Effector memory CD4-positive, alpha-beta T cell (primary cell): ENCODE data around the gene MIDN.

ENCODE experiments used
- DNase-seq, 3 donors: peaks; one replicate each; pipeline ENCODE4 v3.0.0-alpha.2; 2020
- H3K27ac ChIP-seq: 2 replicates; pipeline ENCODE4 v1.7.0; 2013; ENCODE audit warnings: mild to moderate bottlenecking, low read length, moderate library complexity; ENCODE audit not compliant: insufficient read depth, poor library complexity, severe bottlenecking
- H3K27me3 ChIP-seq: replicated peaks from 2 replicates; pipeline ENCODE4 v1.7.0; 2013; ENCODE audit warnings: mild to moderate bottlenecking, low read length; ENCODE audit not compliant: insufficient read depth, control insufficient read depth, poor library complexity, severe bottlenecking
- H3K36me3 ChIP-seq: 2 replicates; pipeline ENCODE4 v1.7.0; 2013; ENCODE audit warnings: mild to moderate bottlenecking, low read length, moderate library complexity; ENCODE audit not compliant: control insufficient read depth, insufficient read depth
- H3K4me1 ChIP-seq: 2 replicates; pipeline ENCODE4 v1.7.0; 2013; ENCODE audit warnings: low read length, mild to moderate bottlenecking; ENCODE audit not compliant: control insufficient read depth, insufficient read depth, poor library complexity, severe bottlenecking
- H3K4me3 ChIP-seq: 2 replicates; pipeline ENCODE4 v1.7.0; 2013; ENCODE audit warnings: low read length, low read depth, mild to moderate bottlenecking; ENCODE audit not compliant: insufficient read depth, poor library complexity, severe bottlenecking
- H3K9me3 ChIP-seq: 2 replicates; pipeline ENCODE4 v1.7.0; 2013; ENCODE audit warnings: mild to moderate bottlenecking, low read length, moderate library complexity; ENCODE audit not compliant: control insufficient read depth

Gene MIDN

DNA sequence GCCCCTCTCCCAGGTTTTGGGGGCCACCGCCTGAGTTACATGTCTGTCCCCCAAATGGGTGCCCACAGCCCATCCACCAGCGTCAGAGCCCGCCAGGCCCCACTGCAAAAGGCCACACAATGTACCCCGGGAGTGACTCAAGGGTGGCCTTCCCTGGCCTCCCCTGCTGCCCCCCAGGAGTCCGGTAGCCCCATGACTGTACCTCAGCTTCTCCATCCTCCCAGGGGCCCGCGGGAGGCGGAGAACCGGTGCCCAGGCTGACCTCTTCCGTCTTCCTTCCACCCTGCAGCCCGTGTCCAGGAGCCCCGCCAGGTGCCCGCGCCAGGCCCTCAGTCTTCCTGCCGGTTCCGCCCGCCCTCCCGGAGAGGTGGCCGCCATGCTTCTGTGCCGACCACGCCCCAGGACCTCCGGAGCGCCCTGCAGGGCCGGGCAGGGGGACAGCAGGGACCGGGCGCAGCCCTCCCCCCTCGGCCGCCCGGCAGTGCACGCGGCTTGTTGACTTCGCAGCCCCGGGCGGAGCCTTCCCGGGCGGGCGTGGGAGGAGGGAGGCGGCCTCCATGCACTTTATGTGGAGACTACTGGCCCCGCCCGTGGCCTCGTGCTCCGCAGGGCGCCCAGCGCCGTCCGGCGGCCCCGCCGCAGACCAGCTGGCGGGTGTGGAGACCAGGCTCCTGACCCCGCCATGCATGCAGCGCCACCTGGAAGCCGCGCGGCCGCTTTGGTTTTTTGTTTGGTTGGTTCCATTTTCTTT, 20.9 kb upstream of the MIDN start:
- peaks cover 35% of the 10 kb centered on the region for H3K36me3 ChIP-seq
- H3K27ac ChIP-seq = no peak overlapping the region
- H3K27me3 ChIP-seq = no peaks in the 10 kb centered on the region
- H3K4me1 ChIP-seq = no peaks in the 10 kb centered on the region
- H3K9me3 ChIP-seq = no peaks in the 10 kb centered on the region
- no peak for DNase-seq
- H3K4me3 ChIP-seq = no peak overlapping the region

DNA sequence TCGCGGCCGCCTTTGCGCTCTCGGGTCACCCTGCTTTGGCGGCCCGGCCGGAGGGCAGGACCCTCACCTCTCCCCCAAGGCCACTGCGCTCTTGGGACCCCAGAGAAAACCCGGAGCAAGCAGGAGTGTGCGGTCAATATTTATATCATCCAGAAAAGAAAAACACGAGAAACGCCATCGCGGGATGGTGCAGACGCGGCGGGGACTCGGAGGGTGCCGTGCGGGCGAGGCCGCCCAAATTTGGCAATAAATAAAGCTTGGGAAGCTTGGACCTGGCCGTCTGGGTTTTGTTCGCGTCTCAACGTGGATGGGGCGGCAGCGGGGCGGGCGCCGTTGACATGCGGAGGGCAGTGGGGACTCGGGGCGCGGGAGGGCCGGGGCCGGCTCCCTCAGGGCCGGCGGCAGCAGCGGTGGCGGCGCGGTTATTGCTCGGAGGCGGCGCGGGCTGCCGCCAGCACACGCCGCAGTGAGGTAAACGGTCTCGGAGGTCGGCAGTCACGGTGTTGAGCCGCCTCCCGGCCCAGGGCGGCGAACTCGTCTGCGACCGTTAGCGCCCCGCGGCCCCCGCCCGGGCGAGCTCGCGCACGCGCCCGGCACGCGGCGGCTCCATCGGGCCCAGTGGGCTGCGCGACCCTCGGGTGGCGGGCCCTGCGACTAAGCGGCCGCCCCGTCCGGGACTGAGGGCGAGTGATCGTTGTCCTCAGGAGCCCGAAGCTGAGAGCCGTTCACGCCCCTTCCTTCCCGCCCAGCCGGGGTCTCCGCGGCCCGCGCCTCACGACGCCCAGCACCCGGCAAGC, 20.0 kb upstream of the MIDN start:
- Histone ChIP-seq H3K27me3 (no peaks in the 10 kb centered on the region), H3K36me3 (peaks cover 26% of the 10 kb centered on the region), H3K9me3 (no peaks in the 10 kb centered on the region), H3K4me1 (no peaks in the 10 kb centered on the region), H3K4me3 (no peak overlapping the region), H3K27ac (no peak overlapping the region)
- DNase-seq = no peak

DNA sequence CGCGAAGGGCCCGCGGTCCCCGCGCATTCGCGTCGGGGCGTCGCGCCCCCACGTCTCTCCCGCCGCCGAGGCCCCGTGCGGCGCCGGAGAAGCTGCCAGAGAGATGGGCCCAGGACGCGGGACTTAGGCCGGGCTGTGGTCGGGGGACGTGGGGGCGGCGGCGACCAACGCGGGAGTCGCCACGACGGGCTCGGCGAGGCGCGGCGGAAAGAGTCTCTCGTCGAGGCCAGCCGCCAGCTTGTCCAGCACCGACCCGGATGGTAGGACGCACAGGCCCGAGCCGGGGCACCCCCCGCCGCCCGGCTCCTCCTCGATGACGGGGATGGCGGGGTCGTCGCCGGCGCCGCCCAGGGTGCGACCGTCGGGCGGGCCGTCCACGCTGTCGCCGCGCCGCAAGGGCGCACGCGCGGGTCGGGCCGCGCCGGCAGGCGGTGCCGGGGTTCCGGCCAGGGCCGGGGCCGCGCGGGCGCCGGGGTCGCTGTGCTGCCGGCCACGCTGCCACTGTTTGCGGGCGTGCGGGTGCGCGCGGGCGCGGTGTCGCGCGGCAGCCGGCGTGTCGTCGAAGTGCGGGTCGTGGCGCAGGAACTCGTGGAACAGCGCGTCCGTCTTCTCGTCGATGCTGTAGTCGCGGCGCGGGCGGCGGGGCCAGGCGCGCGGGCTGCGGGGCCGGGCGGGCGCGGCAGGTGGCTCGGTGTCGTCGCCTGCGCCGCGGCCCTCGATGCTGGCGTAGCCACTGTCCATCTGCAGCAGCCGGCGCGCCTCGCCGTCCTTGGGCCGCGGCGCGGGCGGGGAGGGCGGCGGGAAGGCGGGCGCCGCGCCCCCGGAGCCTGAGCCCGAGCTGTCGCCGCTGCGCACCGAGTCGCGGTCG, 19.1 kb upstream of the MIDN start:
- Histone ChIP-seq H3K36me3 (peaks cover 17% of the 10 kb centered on the region), H3K9me3 (no peaks in the 10 kb centered on the region), H3K4me3 (no peak overlapping the region), H3K4me1 (no peaks in the 10 kb centered on the region), H3K27me3 (no peaks in the 10 kb centered on the region), H3K27ac (no peak overlapping the region)
- no peak for DNase-seq

DNA sequence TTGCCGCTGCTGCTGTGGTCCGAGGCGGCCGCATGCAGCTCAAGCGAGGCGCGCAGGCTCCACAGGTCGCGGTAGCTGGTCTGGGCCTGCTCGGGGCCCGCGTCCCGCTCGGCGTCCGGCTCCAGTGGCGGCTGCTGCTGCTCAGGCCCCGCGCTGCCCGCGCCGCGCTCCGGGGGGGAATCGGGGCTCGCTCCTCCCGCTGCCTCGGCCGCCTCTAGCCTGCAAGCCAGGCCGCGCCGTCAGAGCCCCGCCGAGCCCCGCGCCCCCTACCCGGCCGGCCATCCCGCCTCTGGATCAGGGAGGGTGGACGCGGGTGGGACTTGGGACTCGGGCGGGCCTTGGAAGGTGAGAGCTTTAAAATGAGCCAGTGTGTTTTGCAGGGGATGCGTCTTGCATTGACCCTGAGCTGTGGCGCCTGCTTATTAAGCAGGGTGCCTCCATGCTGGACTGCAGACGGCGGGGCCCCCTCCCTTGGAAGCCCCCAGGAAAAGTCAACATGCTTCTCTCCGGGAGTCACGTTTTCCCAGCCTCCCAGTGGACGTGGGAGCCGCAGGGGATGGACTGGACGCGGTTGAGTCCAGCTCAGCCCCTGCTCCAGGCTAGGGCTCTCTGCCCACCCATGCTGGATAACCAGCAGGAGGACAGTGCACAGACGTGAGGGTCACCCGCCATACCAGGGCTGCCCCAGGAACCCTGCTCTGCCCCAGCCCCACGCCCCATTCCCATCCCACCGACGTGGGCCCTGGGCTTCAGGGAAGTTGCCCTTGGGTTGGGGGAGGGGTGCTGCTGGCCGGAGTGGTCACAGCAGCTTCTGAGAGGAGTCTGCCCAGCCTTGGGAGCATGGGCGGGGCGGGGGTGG, 18.2 kb upstream of the MIDN start:
- Histone ChIP-seq H3K4me1 (no peaks in the 10 kb centered on the region), H3K4me3 (no peak overlapping the region), H3K36me3 (peaks cover 15% of the 10 kb centered on the region), H3K27ac (no peak overlapping the region), H3K27me3 (no peaks in the 10 kb centered on the region), H3K9me3 (no peaks in the 10 kb centered on the region)
- no peak for DNase-seq

DNA sequence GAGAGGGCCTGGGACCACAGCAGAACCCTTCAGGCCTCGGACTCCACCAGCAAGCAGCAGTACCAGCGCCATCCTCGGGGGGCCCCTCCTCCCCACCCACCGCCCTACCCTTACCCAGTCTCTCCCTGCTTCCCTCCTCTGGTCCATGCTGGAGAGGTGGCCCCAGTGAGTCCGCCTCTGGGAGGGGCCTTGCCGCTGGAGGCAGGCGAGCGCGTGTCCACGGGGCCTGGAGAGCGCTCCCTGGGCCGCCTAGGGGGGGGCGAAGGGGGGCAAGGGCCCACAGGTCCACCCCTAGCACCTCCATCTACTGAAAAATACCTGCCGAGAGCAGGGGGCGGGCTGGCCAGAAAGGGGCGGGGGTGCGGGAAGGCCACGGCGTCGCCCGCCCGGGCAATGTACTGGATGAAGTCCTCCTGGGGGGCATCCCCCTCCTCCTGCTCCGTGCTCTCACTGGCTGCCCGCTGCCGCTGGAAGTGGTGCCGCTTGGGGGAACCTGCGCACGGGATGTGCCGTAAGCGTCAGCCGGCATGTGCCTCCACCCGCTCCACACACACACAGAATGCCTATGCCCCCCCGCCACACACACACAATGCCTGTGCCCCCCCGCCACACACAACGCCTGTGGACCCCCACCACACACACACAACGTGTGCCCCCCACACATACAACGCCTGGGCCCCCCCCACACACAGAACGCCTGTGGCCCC, 17.4 kb upstream of the MIDN start:
- DNase-seq = no peak
- Histone ChIP-seq H3K9me3 (no peaks in the 10 kb centered on the region), H3K4me1 (no peaks in the 10 kb centered on the region), H3K36me3 (peaks cover 15% of the 10 kb centered on the region), H3K4me3 (no peak overlapping the region), H3K27me3 (no peaks in the 10 kb centered on the region), H3K27ac (no peak overlapping the region)

DNA sequence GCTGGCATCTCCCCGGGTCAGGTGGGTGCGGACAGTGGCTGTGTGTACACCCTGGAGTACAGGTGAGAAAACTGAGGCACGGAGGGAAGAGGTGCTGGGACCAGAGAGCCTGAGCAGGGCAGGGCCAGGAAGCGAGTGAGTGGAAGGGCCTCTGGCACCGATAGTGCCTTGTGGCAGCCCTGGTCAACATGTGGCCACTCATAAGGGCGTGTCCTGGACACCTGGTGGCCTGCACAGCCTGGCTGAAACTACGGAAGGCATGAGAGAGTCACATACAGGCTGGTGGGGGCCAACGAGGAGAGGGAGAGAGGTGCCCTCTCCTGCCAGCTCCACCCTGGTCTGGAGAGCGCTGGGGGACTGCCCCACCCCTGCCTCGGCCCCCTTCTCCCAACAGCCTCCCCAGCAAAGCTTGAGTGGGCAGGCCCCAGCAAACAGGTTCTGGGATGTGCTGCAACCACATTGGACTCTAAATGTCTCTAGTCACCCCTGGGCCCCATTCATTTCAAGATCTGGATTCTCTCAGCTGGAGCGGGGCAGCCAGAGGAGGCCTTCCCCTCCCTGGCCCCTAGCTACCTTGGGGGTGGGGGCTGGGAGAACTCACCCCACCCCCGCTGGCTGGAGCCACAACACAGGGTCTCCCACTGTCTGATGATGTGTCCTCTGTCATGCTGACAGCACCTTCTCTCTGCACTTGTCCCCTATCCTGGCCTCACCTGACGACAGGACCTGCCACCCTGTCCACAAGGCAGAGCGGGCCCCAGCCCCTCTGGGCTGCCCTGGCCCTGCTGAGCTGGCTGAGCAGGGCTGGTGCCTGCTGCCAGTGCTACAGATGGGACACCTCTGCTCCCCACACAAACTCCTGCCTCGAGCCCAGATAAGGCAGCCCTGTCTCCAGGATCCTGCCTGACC, 16.4 kb upstream of the MIDN start:
- Histone ChIP-seq H3K4me1 (no peaks in the 10 kb centered on the region), H3K27me3 (peaks cover 2% of the 10 kb centered on the region), H3K4me3 (no peak overlapping the region), H3K27ac (no peak overlapping the region), H3K9me3 (no peaks in the 10 kb centered on the region), H3K36me3 (peaks cover 10% of the 10 kb centered on the region)
- no peak for DNase-seq

DNA sequence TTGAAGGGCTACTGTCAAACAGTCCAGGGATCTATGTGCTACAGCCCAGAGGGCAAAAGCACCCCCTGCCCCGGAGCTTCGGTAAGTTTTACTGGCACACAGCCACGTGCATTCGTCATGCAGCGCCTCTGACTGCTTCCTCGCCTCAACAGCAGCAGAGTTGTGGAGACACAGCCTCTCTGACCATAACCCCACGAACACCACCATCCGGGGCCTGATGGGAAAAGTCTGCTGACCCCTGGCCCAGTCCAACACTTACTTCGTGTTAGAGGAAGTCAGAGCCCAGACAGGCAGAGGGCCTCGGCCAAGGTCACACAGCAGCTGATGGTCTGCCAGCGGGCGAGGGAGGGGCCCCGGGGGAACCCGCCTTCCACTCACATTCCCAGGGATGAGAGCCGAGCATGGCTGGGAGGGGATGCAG, 15.7 kb upstream of the MIDN start:
- Histone ChIP-seq H3K9me3 (no peaks in the 10 kb centered on the region), H3K27me3 (peaks cover 6% of the 10 kb centered on the region), H3K4me3 (no peak overlapping the region), H3K36me3 (peaks cover 3% of the 10 kb centered on the region), H3K4me1 (no peaks in the 10 kb centered on the region), H3K27ac (no peak overlapping the region)
- no peak for DNase-seq

DNA sequence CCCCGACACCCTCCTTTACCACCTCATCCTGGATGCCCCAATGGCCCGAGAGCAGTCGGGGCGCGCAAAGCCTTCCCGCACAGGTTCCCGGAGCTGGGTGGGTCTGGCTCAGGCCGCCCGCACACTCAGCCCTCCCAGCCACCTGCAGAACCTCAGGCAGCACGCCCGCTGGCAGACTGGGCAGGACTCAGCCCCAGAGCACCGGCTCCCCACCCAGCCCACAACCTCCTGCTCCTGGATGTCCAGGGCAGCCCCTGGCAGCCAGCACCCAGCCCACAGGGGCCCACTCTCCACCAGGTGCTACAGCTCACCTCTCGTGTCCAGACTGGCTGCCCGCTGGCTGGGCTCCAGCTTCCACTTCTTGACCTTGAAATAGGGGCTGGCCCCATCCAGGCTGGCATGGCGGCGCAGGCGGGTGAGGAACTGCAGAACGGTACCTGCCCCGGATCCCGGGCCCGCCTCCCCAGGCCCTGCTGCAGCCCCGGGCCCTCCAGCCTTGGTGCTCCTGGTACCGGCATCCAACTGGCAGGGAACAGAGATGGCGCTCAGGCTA, 15.2 kb upstream of the MIDN start:
- Histone ChIP-seq H3K4me3 (no peak overlapping the region), H3K36me3 (no peaks in the 10 kb centered on the region), H3K4me1 (peaks cover 1% of the 10 kb centered on the region), H3K27me3 (peaks cover 6% of the 10 kb centered on the region), H3K27ac (no peak overlapping the region), H3K9me3 (no peaks in the 10 kb centered on the region)
- DNase-seq = no peak
